ENCODE results near the gene HYAL2. TPM values are rescaled to one million over a fixed set of nuclear protein-coding genes. Genes with fewer than 3 reads are reported as not detected.

Gene HYAL2
- total RNA-seq, 1 donor: 69.1 TPM

DNA sequence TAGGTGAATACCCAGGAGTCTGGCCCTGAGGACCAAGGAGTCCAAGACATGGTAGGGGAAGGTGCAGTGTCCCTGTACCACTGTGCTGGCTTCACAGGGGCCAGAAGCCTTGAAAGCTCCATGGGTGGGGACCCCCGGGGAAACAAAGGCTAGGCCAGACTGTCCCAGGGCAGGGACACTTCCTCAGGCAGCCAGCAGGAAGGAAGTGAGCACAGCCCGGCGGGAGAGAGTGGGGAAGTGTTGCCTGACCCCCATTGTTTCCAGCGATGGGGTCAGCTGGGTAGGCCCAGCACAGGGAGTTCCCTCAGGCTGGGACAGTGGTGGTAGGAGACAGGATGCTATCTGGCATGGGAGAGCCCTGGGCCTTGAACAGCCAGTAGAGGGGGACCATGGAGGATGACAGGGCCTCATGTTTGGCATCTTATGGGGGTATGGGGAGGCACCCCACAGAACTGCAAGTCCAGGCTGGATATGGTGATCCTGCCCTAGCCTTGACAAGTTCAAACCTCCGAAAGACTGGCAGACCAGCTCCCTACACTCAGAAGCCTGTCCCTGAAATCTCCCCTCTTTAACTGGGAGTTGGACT is 1.2 kb upstream of the HYAL2 start:
- H3K4me3 ChIP-seq (ENCODE audit: low read depth, low read length): no peak overlapping the region
- TF ChIP-seq, protein P1, sequence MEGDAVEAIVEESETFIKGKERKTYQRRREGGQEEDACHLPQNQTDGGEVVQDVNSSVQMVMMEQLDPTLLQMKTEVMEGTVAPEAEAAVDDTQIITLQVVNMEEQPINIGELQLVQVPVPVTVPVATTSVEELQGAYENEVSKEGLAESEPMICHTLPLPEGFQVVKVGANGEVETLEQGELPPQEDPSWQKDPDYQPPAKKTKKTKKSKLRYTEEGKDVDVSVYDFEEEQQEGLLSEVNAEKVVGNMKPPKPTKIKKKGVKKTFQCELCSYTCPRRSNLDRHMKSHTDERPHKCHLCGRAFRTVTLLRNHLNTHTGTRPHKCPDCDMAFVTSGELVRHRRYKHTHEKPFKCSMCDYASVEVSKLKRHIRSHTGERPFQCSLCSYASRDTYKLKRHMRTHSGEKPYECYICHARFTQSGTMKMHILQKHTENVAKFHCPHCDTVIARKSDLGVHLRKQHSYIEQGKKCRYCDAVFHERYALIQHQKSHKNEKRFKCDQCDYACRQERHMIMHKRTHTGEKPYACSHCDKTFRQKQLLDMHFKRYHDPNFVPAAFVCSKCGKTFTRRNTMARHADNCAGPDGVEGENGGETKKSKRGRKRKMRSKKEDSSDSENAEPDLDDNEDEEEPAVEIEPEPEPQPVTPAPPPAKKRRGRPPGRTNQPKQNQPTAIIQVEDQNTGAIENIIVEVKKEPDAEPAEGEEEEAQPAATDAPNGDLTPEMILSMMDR (IDR thresholded peaks at IDR 0.05; ENCODE audit: insufficient read depth, low read depth, low read length): no peak
- DNase-seq (ENCODE audit: low read depth): no peak

DNA sequence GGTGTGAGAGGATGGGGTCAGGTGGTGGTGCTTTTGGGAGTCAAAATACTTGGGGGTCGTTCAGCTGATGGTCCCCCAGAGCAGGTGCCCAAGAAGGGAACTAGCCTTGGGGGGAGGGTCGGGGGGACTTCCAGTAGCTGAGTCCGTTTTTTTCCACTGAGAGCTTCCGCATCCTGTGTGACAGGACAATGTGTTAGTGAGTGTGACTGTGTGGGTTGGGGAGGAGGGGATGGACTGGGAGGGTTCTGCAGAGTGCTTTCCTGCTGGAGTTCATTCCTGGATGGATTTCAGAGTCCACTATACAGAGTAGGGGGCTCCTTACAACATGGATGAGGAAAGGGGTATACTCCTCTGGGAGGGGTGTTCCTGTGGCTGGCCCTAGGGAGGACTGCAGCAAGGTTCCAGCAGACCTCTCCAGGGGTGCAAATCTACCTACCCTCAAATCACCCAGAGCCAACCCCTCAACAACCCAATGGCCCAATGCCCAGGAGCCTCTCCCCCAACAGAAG is 601 bp upstream of the HYAL2 start:
- DNase-seq (ENCODE audit: low read depth): no peak
- TF ChIP-seq, protein P1 (IDR thresholded peaks at IDR 0.05; ENCODE audit: insufficient read depth, low read depth, low read length): no peak
- no peak overlapping the region for H3K4me3 ChIP-seq (ENCODE audit: low read depth, low read length)

DNA sequence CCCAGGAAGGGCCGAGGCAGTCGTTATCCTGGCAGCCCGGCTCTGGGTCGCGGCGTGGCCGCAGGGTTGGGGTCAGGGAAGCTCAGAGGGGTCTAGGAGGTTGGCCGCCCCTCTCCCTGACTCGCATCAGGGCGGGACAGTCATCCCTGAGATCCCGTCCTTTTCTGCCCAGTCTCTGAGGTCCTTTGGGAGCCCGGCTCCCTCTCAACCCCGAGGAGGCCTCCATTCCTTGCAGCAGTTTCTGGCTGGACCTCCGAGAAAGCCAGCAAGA is 495 bp downstream of the HYAL2 start:
- peak overlapping the region; percentile 68 for H3K4me3 ChIP-seq (ENCODE audit: low read depth, low read length)
- TF ChIP-seq, protein P1 (IDR thresholded peaks at IDR 0.05; ENCODE audit: insufficient read depth, low read depth, low read length): no peak
- DNase-seq (ENCODE audit: low read depth): no peak

DNA sequence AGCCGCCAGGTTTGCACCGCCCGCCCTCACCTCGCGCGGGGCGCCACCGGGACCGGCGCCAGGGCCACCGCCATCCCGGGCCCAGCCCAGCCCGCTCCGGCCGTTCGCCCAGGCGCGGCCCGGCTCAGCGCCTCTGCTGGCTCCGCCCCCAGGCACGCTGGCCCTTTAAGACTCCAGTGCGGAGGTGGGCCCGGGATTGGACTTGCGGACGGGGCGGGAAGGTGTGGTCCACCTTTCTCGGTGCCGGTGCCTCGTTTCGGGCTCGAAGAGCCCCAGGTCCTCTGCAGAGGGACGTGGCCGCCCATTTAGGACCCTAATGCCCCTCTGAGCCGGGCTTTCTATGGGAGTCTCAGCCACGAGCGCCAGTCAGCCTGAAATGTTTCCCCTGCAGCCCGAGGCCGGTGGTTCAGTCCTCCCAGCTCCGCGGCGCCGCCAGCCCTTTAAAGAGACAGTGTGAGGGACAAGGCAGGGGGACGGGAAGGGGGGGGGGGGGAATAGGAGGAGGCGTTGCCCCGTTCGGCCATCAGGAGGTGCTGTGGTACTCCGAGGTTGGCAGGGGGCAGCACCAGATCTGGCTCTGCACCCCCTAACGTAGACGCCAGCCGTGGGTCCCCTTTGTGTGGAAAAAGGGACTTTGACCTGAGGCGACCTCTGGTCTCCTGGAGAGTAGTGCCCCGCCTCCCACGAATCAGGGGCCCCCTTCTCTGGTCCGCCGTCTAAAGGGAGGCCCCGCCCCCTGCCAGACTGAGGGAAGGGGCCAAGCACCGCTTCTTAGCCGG is 1.0 kb downstream of the HYAL2 start:
- peak; percentile 88 for DNase-seq (ENCODE audit: low read depth)
- H3K4me3 ChIP-seq (ENCODE audit: low read depth, low read length): peak overlapping the region; percentile 68
- TF ChIP-seq, protein P1 (IDR thresholded peaks at IDR 0.05; ENCODE audit: insufficient read depth, low read depth, low read length): peak; percentile 46

DNA sequence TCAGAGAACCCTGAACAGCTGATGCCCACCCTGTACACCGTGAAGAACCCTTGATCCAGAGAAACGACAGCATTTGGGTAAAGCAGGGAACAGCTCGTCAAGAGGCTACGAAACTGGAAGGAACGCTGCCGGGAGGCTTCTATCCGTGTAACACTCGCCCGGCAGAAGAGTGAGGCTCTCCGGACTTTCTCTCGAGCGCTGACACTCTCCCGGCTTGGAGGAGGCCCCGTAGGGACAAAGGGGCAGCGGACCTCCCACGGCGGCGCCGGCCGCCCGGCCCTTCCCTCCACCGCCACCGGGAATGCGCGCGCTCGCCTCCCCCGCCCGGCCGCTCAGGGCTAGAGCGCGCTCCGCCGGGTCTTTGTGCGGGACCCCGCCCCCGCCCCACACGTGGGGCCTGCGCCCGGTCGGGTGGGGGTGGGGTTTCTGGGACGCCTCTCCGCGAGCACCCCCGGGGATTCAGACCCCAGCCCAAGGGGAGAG is 1.7 kb downstream of the HYAL2 start:
- peak; percentile 68 for DNase-seq (ENCODE audit: low read depth)
- H3K4me3 ChIP-seq (ENCODE audit: low read depth, low read length): peak overlapping the region; percentile 68
- TF ChIP-seq, protein P1 (IDR thresholded peaks at IDR 0.05; ENCODE audit: insufficient read depth, low read depth, low read length): no peak

DNA sequence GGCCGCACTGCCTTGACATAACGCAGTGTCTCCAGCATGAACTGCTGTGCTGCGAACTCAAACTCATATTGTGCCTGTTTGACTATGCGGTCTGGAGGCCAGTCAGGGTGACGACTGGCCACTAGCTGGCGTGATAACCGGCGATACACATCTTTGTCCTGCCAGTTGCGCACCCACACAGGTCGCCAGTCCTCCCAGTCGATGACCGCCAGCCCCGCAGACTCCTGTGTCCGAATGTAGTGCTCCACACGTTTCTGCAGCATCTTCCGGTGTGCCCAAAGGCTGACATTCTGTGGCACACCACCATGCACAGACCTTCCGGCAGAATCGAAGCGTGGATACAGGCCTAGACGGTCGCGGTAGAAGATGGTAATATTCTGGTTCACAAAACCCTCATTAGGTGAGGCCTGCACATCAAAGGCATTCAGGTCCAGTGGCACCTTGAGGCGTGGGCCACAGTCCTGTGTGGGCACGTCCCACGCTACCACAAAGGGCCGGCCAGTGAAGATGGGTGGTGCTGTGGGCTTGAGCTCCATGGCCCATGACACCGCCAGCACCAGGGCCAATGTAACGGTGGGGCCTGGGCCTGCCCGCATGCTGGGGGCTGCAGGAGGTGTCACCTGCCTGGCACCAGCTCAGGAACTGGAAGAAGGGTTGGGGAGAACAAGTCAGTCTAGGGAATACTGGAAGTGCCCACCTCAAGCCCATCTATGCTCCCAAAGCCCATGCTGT is 2.5 kb downstream of the HYAL2 start:
- DNase-seq (ENCODE audit: low read depth): no peak
- TF ChIP-seq, protein P1 (IDR thresholded peaks at IDR 0.05; ENCODE audit: insufficient read depth, low read depth, low read length): no peak
- H3K4me3 ChIP-seq (ENCODE audit: low read depth, low read length): peak overlapping the region; percentile 68

Data from fibroblast of villous mesenchyme (primary cell).